ENCODE data around the gene TACR2.

The TACR2 gene

GRCh38 chr10:69418052-69418752, 1.5 kb upstream of the TACR2 start:
- DNase-seq, result no peak

GRCh38 chr10:69417542-69417941, 824 bp upstream of the TACR2 start:
- DNase-seq, result no peak

GRCh38 chr10:69415951-69416350, 767 bp downstream of the TACR2 start:
- no peak for DNase-seq

GRCh38 chr10:69415049-69415448, 1.7 kb downstream of the TACR2 start:
- DNase-seq, result no peak

GRCh38 chr10:69414036-69415018, 2.4 kb downstream of the TACR2 start:
- no peak for DNase-seq

GRCh38 chr10:69413221-69413865, 3.4 kb downstream of the TACR2 start:
- DNase-seq, result peak; percentile 27

GRCh38 chr10:69412232-69412790, 4.4 kb downstream of the TACR2 start:
- DNase-seq, result no peak

- no peak for DNase-seq
Observed at GRCh38 chr10:69411476-69411875, 5.2 kb downstream of the TACR2 start.

- DNase-seq, result no peak
Observed at GRCh38 chr10:69410487-69410886, 6.2 kb downstream of the TACR2 start.

GRCh38 chr10:69409968-69410367, 6.8 kb downstream of the TACR2 start:
- DNase-seq, result peak; percentile 55

- DNase-seq, result no peak
Observed at GRCh38 chr10:69409176-69409495, 7.6 kb downstream of the TACR2 start.

- DNase-seq, result peak; percentile 92
Observed at GRCh38 chr10:69408318-69409175, 8.2 kb downstream of the TACR2 start.

GRCh38 chr10:69407621-69408301, 9.0 kb downstream of the TACR2 start:
- peak; percentile 17 for DNase-seq

- DNase-seq, result no peak
Observed at GRCh38 chr10:69406816-69407580, 9.7 kb downstream of the TACR2 start.

- no peak for DNase-seq
Observed at GRCh38 chr10:69406302-69406811, 10.4 kb downstream of the TACR2 start.

GRCh38 chr10:69405221-69405620, 11.5 kb downstream of the TACR2 start:
- no peak for DNase-seq

- DNase-seq, result no peak
Observed at GRCh38 chr10:69404786-69405185, 11.9 kb downstream of the TACR2 start.

GRCh38 chr10:69403519-69403918, 13.2 kb downstream of the TACR2 start:
- no peak for DNase-seq

GRCh38 chr10:69403066-69403465, 13.7 kb downstream of the TACR2 start:
- no peak for DNase-seq

GRCh38 chr10:69402386-69402785, 14.3 kb downstream of the TACR2 start:
- no peak for DNase-seq

- DNase-seq, result no peak
Observed at GRCh38 chr10:69401416-69401815, 15.3 kb downstream of the TACR2 start.

Data from CD4-positive, alpha-beta T cell treated with Interferon gamma for 1 hour (primary cell).